ENCODE results near the gene NEK1.

DNA sequence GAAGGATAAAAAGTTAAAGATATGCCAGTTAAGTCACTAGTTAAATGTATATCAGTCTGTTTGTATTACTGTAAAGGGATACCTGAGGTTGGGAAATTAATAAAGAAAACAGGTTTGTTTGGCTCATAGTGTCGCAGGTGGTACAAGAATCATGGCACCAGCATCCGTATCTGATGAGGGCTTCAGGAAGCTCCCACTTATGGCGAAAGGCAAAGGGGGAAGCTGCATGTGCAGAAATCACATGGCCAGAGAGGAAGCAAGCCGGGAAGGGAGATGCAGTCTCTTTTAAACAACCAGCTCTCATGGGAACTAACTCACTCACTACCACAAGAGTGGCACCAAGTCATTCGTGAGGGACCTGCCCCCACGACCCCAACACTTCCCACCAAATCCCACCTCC is 249.8 kb downstream of the NEK1 start:
- no peak for TF ChIP-seq POLR2AphosphoS5 (IDR thresholded peaks at IDR 0.05; ENCODE audit: insufficient read depth in 1 of 2, low read depth in 1 of 2)
- TF ChIP-seq, protein P1, sequence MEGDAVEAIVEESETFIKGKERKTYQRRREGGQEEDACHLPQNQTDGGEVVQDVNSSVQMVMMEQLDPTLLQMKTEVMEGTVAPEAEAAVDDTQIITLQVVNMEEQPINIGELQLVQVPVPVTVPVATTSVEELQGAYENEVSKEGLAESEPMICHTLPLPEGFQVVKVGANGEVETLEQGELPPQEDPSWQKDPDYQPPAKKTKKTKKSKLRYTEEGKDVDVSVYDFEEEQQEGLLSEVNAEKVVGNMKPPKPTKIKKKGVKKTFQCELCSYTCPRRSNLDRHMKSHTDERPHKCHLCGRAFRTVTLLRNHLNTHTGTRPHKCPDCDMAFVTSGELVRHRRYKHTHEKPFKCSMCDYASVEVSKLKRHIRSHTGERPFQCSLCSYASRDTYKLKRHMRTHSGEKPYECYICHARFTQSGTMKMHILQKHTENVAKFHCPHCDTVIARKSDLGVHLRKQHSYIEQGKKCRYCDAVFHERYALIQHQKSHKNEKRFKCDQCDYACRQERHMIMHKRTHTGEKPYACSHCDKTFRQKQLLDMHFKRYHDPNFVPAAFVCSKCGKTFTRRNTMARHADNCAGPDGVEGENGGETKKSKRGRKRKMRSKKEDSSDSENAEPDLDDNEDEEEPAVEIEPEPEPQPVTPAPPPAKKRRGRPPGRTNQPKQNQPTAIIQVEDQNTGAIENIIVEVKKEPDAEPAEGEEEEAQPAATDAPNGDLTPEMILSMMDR (IDR thresholded peaks at IDR 0.05): no peak
